ENCODE data around the gene LARP4.
A peak's percentile ranks its signal among the peaks of the same experiment; 100 is the strongest.

Gene LARP4

GRCh38 chr12:50353869-50354593 lies 46.7 kb upstream of the LARP4 start:
- Histone ChIP-seq H3K27me3 (replicated peaks; ENCODE audit: insufficient read depth, low read length) (no peaks in the 10 kb centered on the region), H3K36me3 (replicated peaks; ENCODE audit: insufficient read depth, low read length) (no peaks in the 10 kb centered on the region), H3F3A (ENCODE audit: insufficient read depth, low read length) (no peaks in the 10 kb centered on the region), H3K9me2 (replicated peaks; ENCODE audit: insufficient read depth, low read length) (no peaks in the 10 kb centered on the region), H4K20me1 (ENCODE audit: insufficient read depth, low read length) (no peaks in the 10 kb centered on the region), H3K4me1 (ENCODE audit: low read length) (0 out of 2 replicates have a peak, but pooled peaks cover 4% of the 10 kb centered on the region), H3K9me3 (replicated peaks; ENCODE audit: insufficient read depth, low read length) (no peaks in the 10 kb centered on the region), H3K4me3 (ENCODE audit: low read length) (no peak overlapping the region), H3K4me2 (ENCODE audit: low read depth, low read length) (0 out of 2 replicates have a peak overlapping the region, but pooled peaks have one; percentile 8), H2AFZ (ENCODE audit: low read length) (peak overlapping the region; percentile 24; the same call in 1 of the 2 replicates), H3K27ac (ENCODE audit: low read length) (no peak overlapping the region), H3K79me2 (ENCODE audit: low read length) (no peaks in the 10 kb centered on the region), H3K9ac (ENCODE audit: low read length) (no peak overlapping the region)
- TF ChIP-seq EZH2phosphoT487 (IDR thresholded peaks at IDR 0.05; ENCODE audit: low read length) (no peak), EZH2 (optimal IDR thresholded peaks at IDR 0.05; ENCODE audit: low read depth, low read length) (no peak), CTCF (IDR thresholded peaks at IDR 0.05; ENCODE audit: low read length) (no peak)
- no peak for DNase-seq

GRCh38 chr12:50354908-50355307 lies 45.8 kb upstream of the LARP4 start:
- no peaks in the 10 kb centered on the region for H3K9me2 ChIP-seq (replicated peaks; ENCODE audit: insufficient read depth, low read length)
- no peaks in the 10 kb centered on the region for H3K27me3 ChIP-seq (replicated peaks; ENCODE audit: insufficient read depth, low read length)
- H3K27ac ChIP-seq (ENCODE audit: low read length) = no peak overlapping the region
- DNase-seq = no peak
- H3K4me3 ChIP-seq (ENCODE audit: low read length) = no peak overlapping the region
- H3K36me3 ChIP-seq (replicated peaks; ENCODE audit: insufficient read depth, low read length) = no peaks in the 10 kb centered on the region
- H3K4me1 ChIP-seq (ENCODE audit: low read length) = 0 out of 2 replicates have a peak, but pooled peaks cover 4% of the 10 kb centered on the region
- H2AFZ ChIP-seq (ENCODE audit: low read length) = no peak overlapping the region
- H3K9ac ChIP-seq (ENCODE audit: low read length) = no peak overlapping the region
- H3F3A ChIP-seq (ENCODE audit: insufficient read depth, low read length) = no peaks in the 10 kb centered on the region
- TF ChIP-seq EZH2 (optimal IDR thresholded peaks at IDR 0.05; ENCODE audit: low read depth, low read length) (no peak), CTCF (IDR thresholded peaks at IDR 0.05; ENCODE audit: low read length) (no peak), EZH2phosphoT487 (IDR thresholded peaks at IDR 0.05; ENCODE audit: low read length) (no peak)
- no peaks in the 10 kb centered on the region for H4K20me1 ChIP-seq (ENCODE audit: insufficient read depth, low read length)
- H3K79me2 ChIP-seq (ENCODE audit: low read length) = no peaks in the 10 kb centered on the region
- H3K4me2 ChIP-seq (ENCODE audit: low read depth, low read length) = no peak overlapping the region
- no peaks in the 10 kb centered on the region for H3K9me3 ChIP-seq (replicated peaks; ENCODE audit: insufficient read depth, low read length)

- no peaks in the 10 kb centered on the region for H3K9me3 ChIP-seq (replicated peaks; ENCODE audit: insufficient read depth, low read length)
- no peak overlapping the region for H2AFZ ChIP-seq (ENCODE audit: low read length)
- H3K4me2 ChIP-seq (ENCODE audit: low read depth, low read length) = no peak overlapping the region
- H3K79me2 ChIP-seq (ENCODE audit: low read length) = no peaks in the 10 kb centered on the region
- no peaks in the 10 kb centered on the region for H4K20me1 ChIP-seq (ENCODE audit: insufficient read depth, low read length)
- H3F3A ChIP-seq (ENCODE audit: insufficient read depth, low read length) = no peaks in the 10 kb centered on the region
- H3K9ac ChIP-seq (ENCODE audit: low read length) = no peak overlapping the region
- H3K27me3 ChIP-seq (replicated peaks; ENCODE audit: insufficient read depth, low read length) = no peaks in the 10 kb centered on the region
- DNase-seq = no peak
- H3K9me2 ChIP-seq (replicated peaks; ENCODE audit: insufficient read depth, low read length) = no peaks in the 10 kb centered on the region
- no peaks in the 10 kb centered on the region for H3K36me3 ChIP-seq (replicated peaks; ENCODE audit: insufficient read depth, low read length)
- H3K27ac ChIP-seq (ENCODE audit: low read length) = no peak overlapping the region
- TF ChIP-seq EZH2phosphoT487 (IDR thresholded peaks at IDR 0.05; ENCODE audit: low read length) (no peak), CTCF (IDR thresholded peaks at IDR 0.05; ENCODE audit: low read length) (no peak), EZH2 (optimal IDR thresholded peaks at IDR 0.05; ENCODE audit: low read depth, low read length) (no peak)
- H3K4me1 ChIP-seq (ENCODE audit: low read length) = 0 out of 2 replicates have a peak, but pooled peaks cover 4% of the 10 kb centered on the region
- no peak overlapping the region for H3K4me3 ChIP-seq (ENCODE audit: low read length)
Measured at GRCh38 chr12:50355365-50355764, 45.3 kb upstream of the LARP4 start.

Data from MM.1S (cell line).